Measurements from ENCODE around the gene ZNF410.
"Not testable (repeated sequence)": the region's sequence is repeated elsewhere in the genome, so short reads cannot be mapped to it uniquely, and the experiment has no call there.

Gene ZNF410

GRCh38 chr14:73884438-73885190 is 2.0 kb upstream of the ZNF410 start:
- no peak for DNase-seq (ENCODE audit: low spot score)

GRCh38 chr14:73887318-73887616 is 608 bp downstream of the ZNF410 start:
- peak; percentile 51 for DNase-seq (ENCODE audit: low spot score)

- peak; percentile 22 for DNase-seq (ENCODE audit: low spot score)
Observed at GRCh38 chr14:73887694-73888459, 1.2 kb downstream of the ZNF410 start.

GRCh38 chr14:73888460-73888725 is 1.7 kb downstream of the ZNF410 start:
- DNase-seq (ENCODE audit: low spot score), result peak; percentile 42

- no peak for DNase-seq (ENCODE audit: low spot score)
Observed at GRCh38 chr14:73888971-73889370, 2.3 kb downstream of the ZNF410 start.

- DNase-seq (ENCODE audit: low spot score), result no peak
Observed at GRCh38 chr14:73889376-73889775, 2.7 kb downstream of the ZNF410 start.

- DNase-seq (ENCODE audit: low spot score), result not testable (repeated sequence)
Observed at GRCh38 chr14:73894180-73894687, 7.6 kb downstream of the ZNF410 start.

GRCh38 chr14:73895939-73896338 is 9.3 kb downstream of the ZNF410 start:
- no peak for DNase-seq (ENCODE audit: low spot score)

- DNase-seq (ENCODE audit: low spot score), result no peak
Observed at GRCh38 chr14:73896521-73896920, 9.9 kb downstream of the ZNF410 start.

GRCh38 chr14:73903028-73903427 is 16.4 kb downstream of the ZNF410 start:
- DNase-seq (ENCODE audit: low spot score), result no peak

GRCh38 chr14:73909681-73910080 is 23.0 kb downstream of the ZNF410 start:
- DNase-seq (ENCODE audit: low spot score), result no peak

GRCh38 chr14:73913256-73913655 is 26.6 kb downstream of the ZNF410 start:
- DNase-seq (ENCODE audit: low spot score), result no peak

GRCh38 chr14:73916324-73916723 is 29.7 kb downstream of the ZNF410 start:
- DNase-seq (ENCODE audit: low spot score), result no peak

GRCh38 chr14:73919457-73919856 is 32.8 kb downstream of the ZNF410 start:
- not testable (repeated sequence) for DNase-seq (ENCODE audit: low spot score)

GRCh38 chr14:73924337-73924736 is 37.7 kb downstream of the ZNF410 start:
- DNase-seq (ENCODE audit: low spot score), result peak; percentile 11

GRCh38 chr14:73935666-73936065 is 49.0 kb downstream of the ZNF410 start:
- DNase-seq (ENCODE audit: low spot score), result peak; percentile 41

- DNase-seq (ENCODE audit: low spot score), result no peak
Observed at GRCh38 chr14:73936548-73936947, 49.9 kb downstream of the ZNF410 start.

GRCh38 chr14:73937012-73937411 is 50.4 kb downstream of the ZNF410 start:
- DNase-seq (ENCODE audit: low spot score), result no peak

GRCh38 chr14:73942180-73942579 is 55.5 kb downstream of the ZNF410 start:
- DNase-seq (ENCODE audit: low spot score), result no peak

- DNase-seq (ENCODE audit: low spot score), result no peak
Observed at GRCh38 chr14:73943083-73943482, 56.4 kb downstream of the ZNF410 start.

- DNase-seq (ENCODE audit: low spot score), result no peak
Observed at GRCh38 chr14:73944432-73945158, 57.9 kb downstream of the ZNF410 start.

GRCh38 chr14:73945159-73945670 is 58.6 kb downstream of the ZNF410 start:
- DNase-seq (ENCODE audit: low spot score), result no peak
